Measurements from ENCODE around the gene PDE6D. TPM values are rescaled to one million over a fixed set of nuclear protein-coding genes. Genes with fewer than 3 reads are reported as not detected.

PDE6D gene
- polyA plus RNA-seq, 3 donors: 28.4 to 54.6 (median 50.5) TPM

GRCh38 chr2:231715988-231716616, 65.0 kb downstream of the PDE6D start:
- intact Hi-C loops (cut with micrococcal nuclease): loop anchor here (1.0 to 10.0 kb wide), 5 partner anchors 34 to 201 kb away; no protein-coding TSS in a partner anchor
- Histone ChIP-seq H3K4me2 (replicated peaks; ENCODE audit: extremely low read depth, low read length, poor library complexity, severe bottlenecking) (no peak overlapping the region), H2AFZ (ENCODE audit: insufficient read depth, low read depth, low read length, poor library complexity, severe bottlenecking) (no peak overlapping the region), H3K9me3 (replicated peaks in 1 of 2; ENCODE audit: control insufficient read depth in 1 of 2, insufficient read depth in 1 of 2, low read length in 2 of 2) (peaks cover 0 to 8% of the 10 kb centered on the region in 2 donors), H4K20me1 (ENCODE audit: insufficient read depth, low read length) (peaks cover 35% of the 10 kb centered on the region), H3K27me3 (ENCODE audit: control insufficient read depth in 2 of 2, insufficient read depth in 2 of 2, low read length in 2 of 2) (peaks cover 0 to 4% of the 10 kb centered on the region in 2 donors), H3K9ac (ENCODE audit: insufficient read depth, low read length, poor library complexity, severe bottlenecking) (no peak overlapping the region), H3K4me1 (ENCODE audit: control insufficient read depth in 1 of 2, insufficient read depth in 2 of 2, low read length in 2 of 2) (peaks cover 36 to 46% of the 10 kb centered on the region in 2 donors), H3K27ac (ENCODE audit: low read depth in 1 of 2, low read length in 2 of 2) (no peak overlapping the region), H3K4me3 (replicated peaks in 1 of 3; ENCODE audit: low read depth in 2 of 3, low read length in 3 of 3) (no peak overlapping the region), H3K36me3 (replicated peaks in 1 of 2; ENCODE audit: control insufficient read depth in 1 of 2, insufficient read depth in 2 of 2, low read length in 2 of 2) (peaks cover 11 to 13% of the 10 kb centered on the region in 2 donors), H3K79me2 (ENCODE audit: insufficient read depth, low read length) (peaks cover 15% of the 10 kb centered on the region)
- Mint-ChIP-seq H3K27me3 (ENCODE audit: low read depth in 3 of 3) (peaks cover 2 to 18% (median 2%) of the 10 kb centered on the region in 3 donors), H3K36me3 (peaks cover 22 to 34% of the 10 kb centered on the region in 2 donors), H3K4me3 (no peak overlapping the region), H3K27ac (peak overlapping the region in 3 of 7 donors; percentile 7 to 55 (median 7)), H3K4me1 (peaks cover 43% of the 10 kb centered on the region), H3K9me3 (peaks cover 3 to 12% (median 8%) of the 10 kb centered on the region in 7 donors)
- WGBS (ENCODE audit: insufficient coverage): 97% methylated on average over 7 of the region's 8 CpGs
- DNase-seq: no peak
- TF ChIP-seq CTCF (IDR thresholded peaks at IDR 0.05): no peak

- peaks cover 3 to 12% (median 8%) of the 10 kb centered on the region in 7 donors for H3K9me3 Mint-ChIP-seq
- peaks cover 38% of the 10 kb centered on the region for H3K4me1 Mint-ChIP-seq
- Histone ChIP-seq H3K36me3 (replicated peaks in 1 of 2; ENCODE audit: control insufficient read depth in 1 of 2, insufficient read depth in 2 of 2, low read length in 2 of 2) (peaks cover 11 to 13% of the 10 kb centered on the region in 2 donors), H3K27me3 (ENCODE audit: control insufficient read depth in 2 of 2, insufficient read depth in 2 of 2, low read length in 2 of 2) (peaks cover 0 to 4% of the 10 kb centered on the region in 2 donors), H3K4me1 (ENCODE audit: control insufficient read depth in 1 of 2, insufficient read depth in 2 of 2, low read length in 2 of 2) (peaks cover 31 to 44% of the 10 kb centered on the region in 2 donors), H3K9me3 (replicated peaks in 1 of 2; ENCODE audit: control insufficient read depth in 1 of 2, insufficient read depth in 1 of 2, low read length in 2 of 2) (peaks cover 0 to 8% of the 10 kb centered on the region in 2 donors), H2AFZ (ENCODE audit: insufficient read depth, low read depth, low read length, poor library complexity, severe bottlenecking) (no peak overlapping the region), H3K4me2 (replicated peaks; ENCODE audit: extremely low read depth, low read length, poor library complexity, severe bottlenecking) (no peak overlapping the region), H4K20me1 (ENCODE audit: insufficient read depth, low read length) (peaks cover 42% of the 10 kb centered on the region), H3K9ac (ENCODE audit: insufficient read depth, low read length, poor library complexity, severe bottlenecking) (no peak overlapping the region), H3K79me2 (ENCODE audit: insufficient read depth, low read length) (peaks cover 21% of the 10 kb centered on the region), H3K27ac (ENCODE audit: low read depth in 1 of 2, low read length in 2 of 2) (no peak overlapping the region), H3K4me3 (replicated peaks in 1 of 3; ENCODE audit: low read depth in 2 of 3, low read length in 3 of 3) (no peak overlapping the region)
- peak; percentile 47 for TF ChIP-seq CTCF (IDR thresholded peaks at IDR 0.05)
- H3K36me3 Mint-ChIP-seq: peaks cover 21 to 34% of the 10 kb centered on the region in 2 donors
- 52% methylated on average over 5 of the region's 5 CpGs for WGBS (ENCODE audit: insufficient coverage)
- no peak for DNase-seq
- peaks cover 0 to 13% (median 2%) of the 10 kb centered on the region in 3 donors for H3K27me3 Mint-ChIP-seq (ENCODE audit: low read depth in 3 of 3)
- H3K4me3 Mint-ChIP-seq: no peak overlapping the region
- intact Hi-C loops (cut with micrococcal nuclease): loop anchor here (1.0 to 10.0 kb wide), 5 partner anchors 33 to 201 kb away; no protein-coding TSS in a partner anchor
- H3K27ac Mint-ChIP-seq: peak overlapping the region in 3 of 7 donors; percentile 55 to 100 (median 58)
Observed at GRCh38 chr2:231715499-231715837, 65.6 kb downstream of the PDE6D start.
